ENCODE data around the gene OR14K1.
"Not testable (repeated sequence)": the region's sequence is repeated elsewhere in the genome, so short reads cannot be mapped to it uniquely, and the experiment has no call there.

Gene OR14K1

GRCh38 chr1:247738315-247738714, at the start of gene OR14K1:
OR14K1 (plus strand) TSS chr1:247738615; CDS start chr1:247738615, 0 bp downstream.
- no peak for DNase-seq

GRCh38 chr1:247701338-247701737, 37.1 kb upstream of the OR14K1 start:
- no peak for DNase-seq

- DNase-seq = not testable (repeated sequence)
These were observed 27.7 kb upstream of the OR14K1 start for GRCh38 chr1:247710681-247711080.

- no peak for DNase-seq
These were observed 24.7 kb upstream of the OR14K1 start for GRCh38 chr1:247713753-247714152.

- no peak for DNase-seq
These were observed 21.9 kb upstream of the OR14K1 start, which contains the start of gene OR6F1 for GRCh38 chr1:247716546-247716945. OR6F1 (minus strand) TSS chr1:247716646; CDS start chr1:247712755, 3,891 bp downstream.

GRCh38 chr1:247721222-247721621, 17.2 kb upstream of the OR14K1 start:
- no peak for DNase-seq

GRCh38 chr1:247740721-247741120, 2.3 kb downstream of the OR14K1 start:
- no peak for DNase-seq

GRCh38 chr1:247741756-247742155, 3.3 kb downstream of the OR14K1 start:
- DNase-seq = no peak

- DNase-seq = not testable (repeated sequence)
These were observed 3.9 kb downstream of the OR14K1 start for GRCh38 chr1:247742215-247742760.

GRCh38 chr1:247746391-247746935, 8.0 kb downstream of the OR14K1 start:
- DNase-seq = no peak

- DNase-seq = no peak
These were observed 9.2 kb downstream of the OR14K1 start for GRCh38 chr1:247747616-247748015.

GRCh38 chr1:247748041-247748440, 9.6 kb downstream of the OR14K1 start, which contains the start of gene OR14A2:
OR14A2 (minus strand) TSS chr1:247748141.
- DNase-seq = no peak

- no peak for DNase-seq
These were observed 11.5 kb downstream of the OR14K1 start for GRCh38 chr1:247749870-247750269.

- DNase-seq = not testable (repeated sequence)
These were observed 15.9 kb downstream of the OR14K1 start for GRCh38 chr1:247754311-247754710.

- DNase-seq = no peak
These were observed 22.0 kb downstream of the OR14K1 start, which contains the start of gene OR1C1 for GRCh38 chr1:247760456-247760855. OR1C1 (minus strand) TSS chr1:247760556; CDS start chr1:247758406, 2,150 bp downstream.

- no peak for DNase-seq
These were observed 31.2 kb downstream of the OR14K1 start for GRCh38 chr1:247769603-247770002.

All from inflammatory macrophage treated with lipopolysaccharide for 4 hours (primary cell).